Ramos (cell line): ENCODE measurements around the gene TCF20.

Experiments
- in situ Hi-C: fragments of 300-500 bp; cut with MboI; formaldehyde crosslinking; loops from one replicate; pipeline ENCODE4 v1.14.3; 2022; ENCODE audit warnings: low sequenced_read_pairs; ENCODE audit not compliant: unreplicated experiment

Gene TCF20

GRCh38 chr22:42301077-42301741 lies 30.8 kb upstream of the TCF20 start:
- in situ Hi-C loops, result no loop called here

DNA sequence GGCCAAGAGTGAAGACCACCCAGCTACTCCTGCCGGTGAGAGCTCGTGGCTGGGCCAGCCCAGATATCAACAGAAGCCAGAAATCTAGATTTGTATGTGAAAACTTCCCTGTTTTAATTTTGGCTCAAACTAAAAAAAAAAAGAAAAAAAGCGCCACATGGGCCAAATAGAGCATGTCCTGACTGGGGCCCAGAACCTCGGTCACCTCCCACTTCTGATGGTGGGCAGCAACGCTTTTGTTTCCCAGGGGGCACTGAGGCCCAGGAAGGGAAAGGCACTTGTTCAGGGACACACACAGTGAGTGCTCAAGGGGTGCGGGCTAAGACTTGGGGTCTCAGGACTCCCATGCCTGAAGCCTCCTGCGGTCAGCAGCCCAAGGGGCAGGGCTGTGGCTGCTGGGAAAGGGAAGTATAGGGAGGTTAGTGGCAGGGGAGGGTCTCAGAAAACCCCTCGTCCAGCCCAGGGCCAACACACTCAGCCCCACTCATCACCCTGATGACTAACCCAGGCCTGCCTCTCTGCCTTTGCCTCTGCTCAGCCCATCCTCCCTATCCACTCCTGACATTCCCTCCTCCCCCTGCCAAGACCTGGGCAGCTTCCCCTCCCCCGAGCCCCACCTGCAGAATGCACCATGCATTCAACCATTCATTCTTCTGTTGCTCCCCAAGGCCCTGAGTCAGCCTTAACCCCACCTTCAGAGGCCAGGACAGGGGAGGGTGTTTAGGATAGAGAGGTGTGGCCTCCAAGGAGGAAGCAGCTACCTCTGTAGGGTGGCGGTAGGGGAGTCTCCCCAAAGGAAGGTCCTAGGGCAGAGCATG lies 30.0 kb upstream of the TCF20 start:
- in situ Hi-C loops, result no loop called here

DNA sequence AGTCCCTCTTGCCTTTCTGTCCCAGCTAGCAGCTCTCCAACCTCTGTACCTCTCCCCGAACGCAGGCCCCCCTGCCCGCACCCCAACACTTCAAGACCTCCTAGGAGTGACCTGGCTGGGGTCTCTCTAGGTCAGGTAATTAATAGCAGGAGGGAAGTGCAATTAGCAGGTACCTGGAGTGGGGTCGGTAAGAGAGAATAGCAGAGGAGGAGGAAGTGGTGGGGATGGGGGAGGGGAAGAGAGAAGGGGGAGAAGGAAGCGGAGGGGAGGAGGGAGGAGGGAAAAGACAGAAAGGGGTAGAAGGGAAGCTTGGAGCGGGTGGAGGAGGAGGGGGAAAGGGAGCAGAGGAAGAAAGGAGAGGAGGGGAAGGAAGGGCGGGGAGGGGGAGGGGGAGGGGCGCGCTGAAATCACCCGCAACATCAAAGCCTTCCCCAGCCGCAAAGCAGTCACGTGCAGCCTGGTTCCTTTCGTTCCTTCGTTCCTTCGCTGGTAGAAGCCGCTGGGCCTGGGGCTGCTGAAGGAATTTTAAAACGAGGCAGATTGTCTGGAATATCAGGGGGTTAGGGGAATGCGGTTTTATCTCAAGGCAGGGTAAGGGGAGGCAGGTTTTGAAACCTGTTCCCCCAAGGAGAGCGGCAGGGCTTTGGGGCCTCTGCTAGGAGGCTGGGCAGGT lies 29.3 kb upstream of the TCF20 start:
- in situ Hi-C loops, result no loop called here

DNA sequence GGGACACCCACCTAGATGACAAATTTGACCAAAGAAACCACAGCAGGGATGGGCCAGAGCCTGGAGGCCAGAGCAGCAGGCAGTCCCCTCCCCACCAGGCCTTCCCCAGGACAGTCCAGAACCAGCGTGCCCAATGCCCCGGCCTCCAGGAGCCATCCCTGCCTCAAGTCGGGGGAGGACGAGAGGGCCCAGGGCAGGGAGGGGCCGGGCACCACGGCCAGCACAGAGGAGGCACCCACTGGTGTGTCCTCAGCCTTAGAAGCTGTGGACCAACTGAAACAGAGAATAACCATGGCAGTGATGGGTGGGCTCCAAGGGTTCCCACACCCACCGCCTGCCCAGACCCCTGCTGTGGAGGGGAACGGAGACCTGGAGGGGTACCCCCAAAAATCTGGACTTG lies 28.3 kb upstream of the TCF20 start:
- in situ Hi-C loops, result no loop called here

- in situ Hi-C loops, result no loop called here
Measured at GRCh38 chr22:42297778-42298177, 27.3 kb upstream of the TCF20 start.

DNA sequence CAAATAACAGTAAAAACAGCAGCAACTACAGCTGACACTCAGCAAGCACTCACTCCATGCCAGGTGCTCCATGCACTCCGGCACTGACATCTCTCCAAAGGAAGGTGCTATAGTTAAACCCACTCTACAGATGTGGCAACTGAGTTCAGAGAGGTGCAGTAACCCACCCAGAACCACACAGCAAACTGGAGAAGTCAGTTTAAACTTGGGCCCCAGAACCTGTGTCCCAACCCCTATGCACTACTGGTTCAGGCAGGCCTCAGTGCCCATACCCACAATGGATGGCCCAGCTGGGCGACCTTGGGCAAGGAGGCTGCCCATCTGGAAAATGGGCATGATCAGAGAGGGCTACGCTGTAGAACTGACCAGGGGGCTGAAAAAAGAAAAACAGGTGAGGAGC lies 26.4 kb upstream of the TCF20 start:
- in situ Hi-C loops, result no loop called here

DNA sequence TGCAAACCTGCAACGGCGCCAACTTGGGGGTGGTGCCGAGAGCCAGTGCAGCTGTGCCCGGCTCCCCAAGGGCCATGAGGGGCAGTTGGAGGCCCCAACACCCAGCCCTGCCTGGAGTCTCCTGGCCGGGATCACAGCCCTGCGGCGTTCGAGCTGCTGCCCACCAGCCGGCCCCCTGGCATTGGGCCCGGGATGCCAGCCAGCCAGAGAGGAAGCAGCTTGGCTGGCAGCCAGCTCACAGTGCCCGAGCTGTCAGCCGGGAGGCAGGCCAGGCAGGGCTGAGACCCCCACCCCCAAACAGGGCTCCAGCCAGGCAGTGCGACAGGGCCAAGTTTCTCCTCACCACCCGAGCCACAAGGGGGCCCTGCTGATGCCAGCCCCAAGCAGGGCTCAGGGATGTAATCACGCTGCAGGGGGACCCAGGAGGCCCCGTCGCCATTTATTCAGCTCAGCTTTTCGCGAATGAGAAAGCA lies 26.0 kb upstream of the TCF20 start:
- in situ Hi-C loops, result no loop called here

- in situ Hi-C loops, result no loop called here
Measured at GRCh38 chr22:42294034-42294985, 23.9 kb upstream of the TCF20 start.

DNA sequence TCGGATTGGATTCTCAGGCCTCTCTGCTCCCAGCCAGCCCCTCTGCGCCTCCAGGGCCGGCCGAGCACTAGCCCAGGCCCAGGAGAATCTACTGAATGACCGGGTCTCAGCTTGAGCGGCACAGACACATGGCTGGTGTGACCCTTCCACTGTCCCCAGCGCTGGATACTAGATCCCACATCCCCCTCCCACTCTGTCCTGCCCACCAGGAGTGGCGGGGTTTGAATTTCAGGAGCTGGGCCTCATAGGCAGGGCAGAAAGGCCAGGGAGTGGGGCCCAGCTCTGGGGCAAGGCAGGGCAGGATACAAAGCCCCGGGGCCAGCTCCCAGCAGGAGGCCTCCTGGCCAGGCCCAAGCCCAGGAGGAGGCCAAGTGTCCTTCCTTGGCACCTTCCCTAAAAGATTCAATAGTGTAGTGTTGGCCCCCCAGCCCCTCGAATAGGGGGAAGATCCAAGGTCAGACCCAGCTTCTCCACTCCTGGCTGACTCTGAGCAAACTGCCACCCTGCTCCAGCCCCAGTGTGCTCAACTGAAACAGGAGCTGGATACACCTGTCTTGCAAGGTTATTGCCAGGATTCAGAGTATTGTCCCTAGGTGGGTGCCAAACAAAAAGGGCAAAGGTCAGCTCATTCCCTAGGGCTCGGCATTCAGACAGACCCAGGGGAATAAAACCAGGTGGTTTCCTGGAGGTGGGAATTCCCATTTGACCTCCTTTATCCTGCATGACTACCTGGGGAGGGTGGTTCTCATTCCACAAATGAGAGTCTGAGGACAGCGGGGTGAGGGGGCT lies 22.5 kb upstream of the TCF20 start:
- in situ Hi-C loops, result no loop called here

DNA sequence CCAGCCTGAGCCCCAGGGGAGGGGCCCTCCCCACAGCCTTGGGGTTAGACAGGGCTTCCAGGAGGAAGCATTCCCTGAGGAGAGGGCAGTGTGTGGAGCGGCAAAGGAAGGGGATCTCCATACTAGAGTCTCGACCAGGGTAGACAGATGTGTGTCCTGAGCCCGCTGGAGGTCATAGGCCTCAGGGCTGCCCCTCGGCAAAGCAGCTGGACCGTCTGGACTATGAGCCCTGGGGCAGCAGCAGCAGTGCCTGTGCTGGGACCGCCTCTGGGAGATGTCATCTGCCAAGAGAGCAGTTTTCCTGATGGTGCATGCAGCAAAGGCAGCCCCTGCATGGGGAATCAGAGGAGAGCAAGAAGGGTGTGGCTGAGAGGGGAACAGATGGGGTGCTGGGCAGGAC lies 20.8 kb upstream of the TCF20 start:
- in situ Hi-C loops, result no loop called here

DNA sequence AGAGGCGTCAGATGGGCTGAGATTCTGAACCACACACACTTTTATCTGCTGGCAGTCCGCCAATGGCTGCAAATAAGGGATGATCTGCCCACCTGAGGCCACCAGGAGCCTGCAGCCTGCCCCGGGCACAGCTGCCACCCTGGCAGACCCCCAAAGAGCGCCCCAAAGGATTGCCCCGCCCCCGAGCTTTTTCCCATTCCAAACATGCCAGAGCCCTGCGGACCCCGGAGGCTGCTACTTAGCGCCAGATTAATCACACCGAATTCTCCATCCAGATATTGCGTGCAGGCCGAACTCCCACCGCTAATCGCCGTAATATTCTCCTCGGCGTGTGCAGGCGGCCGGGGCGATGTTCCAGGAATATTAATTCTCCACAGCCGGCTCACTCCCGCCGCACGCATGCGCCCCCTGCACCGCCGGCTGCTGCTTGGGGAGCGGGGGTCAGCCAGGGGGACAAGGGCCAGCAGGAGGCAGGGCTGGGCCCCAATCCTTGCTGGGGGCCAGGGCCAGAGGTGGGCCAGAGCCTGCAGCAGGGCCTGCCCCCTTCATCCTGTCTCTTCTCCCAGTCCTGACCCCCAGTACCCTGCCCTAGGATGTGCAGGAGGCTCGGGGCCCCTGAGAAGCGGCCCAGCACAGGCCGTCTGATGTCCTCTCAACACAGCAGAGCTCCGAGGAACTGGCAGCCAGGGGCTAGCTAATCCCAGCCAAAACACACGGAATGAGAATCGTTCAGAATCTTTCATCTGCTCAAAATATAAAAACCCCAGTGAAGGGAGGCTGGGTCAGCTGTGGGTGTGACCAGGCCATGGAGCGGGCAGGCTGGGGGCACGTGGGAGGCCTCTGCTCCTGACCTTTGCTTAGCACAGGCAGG lies 19.5 kb upstream of the TCF20 start:
- in situ Hi-C loops, result no loop called here

DNA sequence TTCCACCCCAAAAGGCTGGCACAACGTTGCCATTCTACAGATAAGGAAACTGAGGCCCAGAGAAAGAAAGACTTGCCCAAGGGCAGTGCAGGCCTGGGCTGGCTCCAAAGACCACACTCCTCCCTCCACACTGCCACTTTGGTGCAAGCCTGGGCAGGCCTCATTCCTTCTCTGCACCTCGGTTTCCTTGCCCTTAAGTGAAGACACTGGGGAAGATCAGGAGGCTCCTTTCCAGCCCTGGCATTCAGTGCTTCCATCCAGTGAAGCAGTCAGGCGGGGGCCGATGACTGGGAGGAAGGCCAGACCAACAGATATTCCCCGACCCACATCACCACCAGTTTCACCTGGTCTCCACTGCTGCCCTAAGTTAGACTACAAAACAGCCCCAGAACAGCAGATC lies 18.3 kb upstream of the TCF20 start:
- in situ Hi-C loops, result no loop called here

- in situ Hi-C loops, result no loop called here
Measured at GRCh38 chr22:42287174-42287890, 16.9 kb upstream of the TCF20 start.

GRCh38 chr22:42286205-42286604 lies 15.8 kb upstream of the TCF20 start:
- in situ Hi-C loops, result no loop called here

DNA sequence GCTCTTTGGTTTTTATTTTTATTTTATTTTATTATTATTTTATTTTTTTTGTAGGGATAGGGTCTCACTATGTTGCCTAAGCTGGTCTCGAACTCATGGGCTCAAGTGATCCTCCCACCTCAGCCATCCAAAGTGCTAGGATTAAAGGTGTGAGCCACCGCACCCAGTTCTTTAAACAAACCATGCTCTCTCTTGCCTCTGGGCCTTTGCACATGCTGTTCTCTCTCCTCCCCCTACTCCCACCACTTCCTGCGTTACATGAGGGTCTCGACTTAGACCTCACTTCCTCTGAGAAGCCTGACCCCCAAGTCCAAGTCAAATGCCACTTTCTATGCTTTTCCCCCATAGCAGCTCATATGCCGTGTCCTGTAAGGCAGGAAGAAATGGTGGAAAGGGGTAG lies 15.2 kb upstream of the TCF20 start:
- in situ Hi-C loops, result no loop called here

- in situ Hi-C loops, result no loop called here
Measured at GRCh38 chr22:42284643-42285181, 14.3 kb upstream of the TCF20 start.

DNA sequence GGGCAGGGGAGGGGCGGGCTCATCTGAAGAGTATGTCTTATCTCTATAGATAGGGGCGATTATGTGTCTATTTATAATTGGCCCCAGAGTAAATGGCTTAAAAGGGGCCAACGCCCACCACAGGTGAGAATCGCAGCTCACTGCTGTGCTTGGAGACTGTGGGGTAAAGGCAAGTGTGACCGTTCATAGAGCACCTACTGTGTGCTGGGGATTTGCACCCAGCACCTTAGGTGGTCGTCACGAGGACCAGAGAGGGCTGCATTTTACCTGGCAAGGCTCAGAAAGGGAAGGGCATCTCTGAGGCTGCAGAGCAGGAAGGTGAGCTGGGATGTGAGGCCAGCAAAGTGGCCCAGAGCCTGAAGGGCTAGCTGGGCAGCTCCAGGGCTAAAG lies 13.7 kb upstream of the TCF20 start:
- in situ Hi-C loops, result no loop called here
